ENCODE measurements around the gene FOXP3.
A peak's percentile ranks its signal among the peaks of the same experiment; 100 is the strongest.

Gene FOXP3

DNA sequence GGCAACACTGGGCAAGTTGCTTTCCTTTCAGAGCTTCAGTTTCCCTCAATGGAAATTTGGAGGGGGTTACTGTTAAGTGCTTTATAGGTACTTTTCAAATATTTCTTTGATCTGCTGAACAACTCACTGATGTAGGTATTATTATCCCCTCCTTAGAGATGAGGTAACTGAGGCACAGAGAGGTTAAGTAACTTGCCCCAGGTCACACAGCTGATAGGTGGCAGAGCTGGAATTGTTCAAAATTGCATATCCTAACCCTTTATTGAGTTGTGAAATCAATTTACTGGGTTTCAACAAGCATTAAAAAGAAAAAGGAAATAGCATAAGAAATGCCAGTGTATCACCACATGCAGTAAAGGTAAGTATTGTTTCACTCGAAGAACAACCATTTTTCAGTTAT is 11.7 kb upstream of the FOXP3 start:
- H2BK5ac ChIP-seq (ENCODE audit: low read depth, low read length, poor library complexity, severe bottlenecking): no peak overlapping the region
- H3K18ac ChIP-seq (ENCODE audit: low read depth in 1 of 2, low read length in 2 of 2): no peak overlapping the region
- no peak overlapping the region for H4K91ac ChIP-seq (ENCODE audit: low read length)
- H2AK5ac ChIP-seq (ENCODE audit: low read length, severe bottlenecking): no peak overlapping the region
- peaks cover 0 to 7% of the 10 kb centered on the region in 2 experiments for H3K36me3 ChIP-seq (ENCODE audit: control insufficient read depth in 1 of 2, insufficient read depth in 2 of 2, low read depth in 1 of 2, low read length in 2 of 2)
- WGBS: no CpG with 5 or more reads among the region's 1 CpG
- H3K9ac ChIP-seq (ENCODE audit: low read length): no peak overlapping the region
- H3K14ac ChIP-seq (ENCODE audit: low read length in 2 of 2): no peak overlapping the region
- no peak overlapping the region for H2AFZ ChIP-seq (ENCODE audit: low read depth, low read length)
- H3K4me3 ChIP-seq (ENCODE audit: insufficient read depth in 1 of 2, low read depth in 1 of 2, low read length in 2 of 2): no peak overlapping the region
- H2BK12ac ChIP-seq (ENCODE audit: low read length in 2 of 2): no peak overlapping the region
- peaks cover 17% of the 10 kb centered on the region for H3K79me1 ChIP-seq (replicated peaks; ENCODE audit: low read length, poor library complexity, severe bottlenecking)
- no peak overlapping the region for H4K8ac ChIP-seq (ENCODE audit: low read length)
- no peak overlapping the region for H2BK15ac ChIP-seq (ENCODE audit: low read depth, poor library complexity, severe bottlenecking)
- no peak for DNase-seq
- no peaks in the 10 kb centered on the region for H3K27me3 ChIP-seq (ENCODE audit: control insufficient read depth in 1 of 2, insufficient read depth in 1 of 2, low read length in 2 of 2)
- H3K4me1 ChIP-seq (ENCODE audit: control insufficient read depth, insufficient read depth, low read depth, low read length): peaks cover 14% of the 10 kb centered on the region
- no peaks in the 10 kb centered on the region for H3K9me3 ChIP-seq (ENCODE audit: control insufficient read depth, low read length)
- no peak overlapping the region for H2BK120ac ChIP-seq (ENCODE audit: low read depth, low read length)
- no peak overlapping the region for H3K27ac ChIP-seq (ENCODE audit: low read length, poor library complexity, severe bottlenecking)
- H3K4me2 ChIP-seq (ENCODE audit: low read length, poor library complexity, severe bottlenecking): no peak overlapping the region
- no peak overlapping the region for H3K23ac ChIP-seq (ENCODE audit: low read length in 2 of 2)
- no peak overlapping the region for H3K4ac ChIP-seq (ENCODE audit: low read depth in 1 of 2, low read length in 2 of 2)

DNA sequence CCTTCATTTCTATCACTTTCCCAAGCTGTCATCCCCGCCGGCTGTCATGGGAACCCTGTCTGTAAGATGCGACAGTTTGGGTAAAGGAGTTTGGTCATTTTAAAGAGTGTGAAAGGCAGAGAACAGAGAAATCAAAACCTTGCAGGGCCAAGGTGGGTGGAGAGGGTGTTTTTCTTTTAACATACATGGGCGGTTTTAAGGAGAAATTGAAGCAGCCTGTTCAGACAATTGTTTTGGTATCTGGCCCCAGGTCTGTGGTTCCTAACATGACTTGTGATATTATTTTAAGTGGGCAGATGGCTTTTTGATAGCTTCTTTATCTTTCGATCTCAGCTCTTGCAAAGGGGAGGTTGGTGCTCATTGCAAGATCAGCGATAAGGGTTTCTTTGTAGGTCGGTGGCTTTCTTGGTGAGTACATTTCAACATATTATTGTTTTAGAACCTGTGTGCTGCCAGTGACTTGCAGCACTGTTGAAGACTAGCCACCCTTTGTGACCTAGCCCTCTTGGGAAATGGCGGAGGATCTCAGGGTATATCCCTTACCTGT is 8.7 kb upstream of the FOXP3 start:
- H4K8ac ChIP-seq (ENCODE audit: low read length): no peak overlapping the region
- no peak overlapping the region for H3K27ac ChIP-seq (ENCODE audit: low read length, poor library complexity, severe bottlenecking)
- no peak overlapping the region for H2AFZ ChIP-seq (ENCODE audit: low read depth, low read length)
- H3K79me1 ChIP-seq (replicated peaks; ENCODE audit: low read length, poor library complexity, severe bottlenecking): peaks cover 13% of the 10 kb centered on the region
- no peak overlapping the region for H2BK120ac ChIP-seq (ENCODE audit: low read depth, low read length)
- no peak overlapping the region for H2BK5ac ChIP-seq (ENCODE audit: low read depth, low read length, poor library complexity, severe bottlenecking)
- no peak for DNase-seq
- H3K18ac ChIP-seq (ENCODE audit: low read depth in 1 of 2, low read length in 2 of 2): no peak overlapping the region
- no peak overlapping the region for H3K23ac ChIP-seq (ENCODE audit: low read length in 2 of 2)
- no peak overlapping the region for H4K91ac ChIP-seq (ENCODE audit: low read length)
- no peaks in the 10 kb centered on the region for H3K27me3 ChIP-seq (ENCODE audit: control insufficient read depth in 1 of 2, insufficient read depth in 1 of 2, low read length in 2 of 2)
- no peak overlapping the region for H2BK12ac ChIP-seq (ENCODE audit: low read length in 2 of 2)
- H2BK15ac ChIP-seq (ENCODE audit: low read depth, poor library complexity, severe bottlenecking): no peak overlapping the region
- H3K36me3 ChIP-seq (ENCODE audit: control insufficient read depth in 1 of 2, insufficient read depth in 2 of 2, low read depth in 1 of 2, low read length in 2 of 2): peaks cover 0 to 7% of the 10 kb centered on the region in 2 experiments
- H3K4me2 ChIP-seq (ENCODE audit: low read length, poor library complexity, severe bottlenecking): no peak overlapping the region
- H3K4me3 ChIP-seq (ENCODE audit: insufficient read depth in 1 of 2, low read depth in 1 of 2, low read length in 2 of 2): no peak overlapping the region
- peaks cover 22% of the 10 kb centered on the region for H3K4me1 ChIP-seq (ENCODE audit: control insufficient read depth, insufficient read depth, low read depth, low read length)
- H3K14ac ChIP-seq (ENCODE audit: low read length in 2 of 2): no peak overlapping the region
- WGBS: 92% methylated on average over 8 of the region's 8 CpGs
- H3K9ac ChIP-seq (ENCODE audit: low read length): no peak overlapping the region
- no peak overlapping the region for H3K4ac ChIP-seq (ENCODE audit: low read depth in 1 of 2, low read length in 2 of 2)
- no peak overlapping the region for H2AK5ac ChIP-seq (ENCODE audit: low read length, severe bottlenecking)
- no peaks in the 10 kb centered on the region for H3K9me3 ChIP-seq (ENCODE audit: control insufficient read depth, low read length)

DNA sequence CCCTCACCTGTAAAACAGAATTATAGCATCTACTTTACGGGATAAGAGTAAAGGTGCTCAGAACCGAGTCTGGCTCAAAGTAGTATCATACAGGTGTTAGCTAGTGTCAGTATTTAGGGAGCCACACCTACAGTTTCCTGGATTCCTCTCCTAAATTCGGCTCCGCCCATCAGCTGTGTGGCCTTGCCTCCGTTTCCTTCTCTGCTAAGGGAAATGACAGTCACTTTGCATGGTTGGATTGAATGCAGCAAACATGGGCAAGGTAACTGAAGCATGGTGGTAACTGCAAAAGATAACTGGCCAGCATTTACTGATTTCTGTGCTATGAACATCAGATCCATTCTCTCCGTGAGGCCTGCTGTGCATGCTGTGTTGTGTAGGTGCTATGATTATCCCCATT is 7.9 kb upstream of the FOXP3 start:
- Histone ChIP-seq H3K23ac (ENCODE audit: low read length in 2 of 2) (no peak overlapping the region), H3K36me3 (ENCODE audit: control insufficient read depth in 1 of 2, insufficient read depth in 2 of 2, low read depth in 1 of 2, low read length in 2 of 2) (peaks cover 0 to 7% of the 10 kb centered on the region in 2 experiments), H3K4me3 (ENCODE audit: insufficient read depth in 1 of 2, low read depth in 1 of 2, low read length in 2 of 2) (peak overlapping the region in 1 of 2 experiments; percentile 7), H3K79me1 (replicated peaks; ENCODE audit: low read length, poor library complexity, severe bottlenecking) (peaks cover 13% of the 10 kb centered on the region), H3K4ac (ENCODE audit: low read depth in 1 of 2, low read length in 2 of 2) (no peak overlapping the region), H3K18ac (ENCODE audit: low read depth in 1 of 2, low read length in 2 of 2) (no peak overlapping the region), H2BK5ac (ENCODE audit: low read depth, low read length, poor library complexity, severe bottlenecking) (no peak overlapping the region), H3K27ac (ENCODE audit: low read length, poor library complexity, severe bottlenecking) (no peak overlapping the region), H2AK5ac (ENCODE audit: low read length, severe bottlenecking) (no peak overlapping the region), H2BK120ac (ENCODE audit: low read depth, low read length) (no peak overlapping the region), H3K9me3 (ENCODE audit: control insufficient read depth, low read length) (no peaks in the 10 kb centered on the region), H4K91ac (ENCODE audit: low read length) (no peak overlapping the region), H2BK15ac (ENCODE audit: low read depth, poor library complexity, severe bottlenecking) (no peak overlapping the region), H2BK12ac (ENCODE audit: low read length in 2 of 2) (no peak overlapping the region), H2AFZ (ENCODE audit: low read depth, low read length) (no peak overlapping the region), H3K4me1 (ENCODE audit: control insufficient read depth, insufficient read depth, low read depth, low read length) (peaks cover 22% of the 10 kb centered on the region), H3K9ac (ENCODE audit: low read length) (no peak overlapping the region), H4K8ac (ENCODE audit: low read length) (no peak overlapping the region), H3K27me3 (ENCODE audit: control insufficient read depth in 1 of 2, insufficient read depth in 1 of 2, low read length in 2 of 2) (no peaks in the 10 kb centered on the region), H3K4me2 (ENCODE audit: low read length, poor library complexity, severe bottlenecking) (no peak overlapping the region), H3K14ac (ENCODE audit: low read length in 2 of 2) (no peak overlapping the region)
- no peak for DNase-seq
- WGBS: 91% methylated on average over 6 of the region's 6 CpGs

- no peak overlapping the region for H4K91ac ChIP-seq (ENCODE audit: low read length)
- no peak overlapping the region for H3K9ac ChIP-seq (ENCODE audit: low read length)
- H3K4me1 ChIP-seq (ENCODE audit: control insufficient read depth, insufficient read depth, low read depth, low read length): peaks cover 22% of the 10 kb centered on the region
- H2BK12ac ChIP-seq (ENCODE audit: low read length in 2 of 2): no peak overlapping the region
- peaks cover 0 to 7% of the 10 kb centered on the region in 2 experiments for H3K36me3 ChIP-seq (ENCODE audit: control insufficient read depth in 1 of 2, insufficient read depth in 2 of 2, low read depth in 1 of 2, low read length in 2 of 2)
- H3K4ac ChIP-seq (ENCODE audit: low read depth in 1 of 2, low read length in 2 of 2): no peak overlapping the region
- no peak overlapping the region for H3K4me2 ChIP-seq (ENCODE audit: low read length, poor library complexity, severe bottlenecking)
- no peak overlapping the region for H3K23ac ChIP-seq (ENCODE audit: low read length in 2 of 2)
- peaks cover 13% of the 10 kb centered on the region for H3K79me1 ChIP-seq (replicated peaks; ENCODE audit: low read length, poor library complexity, severe bottlenecking)
- peak overlapping the region in 1 of 2 experiments; percentile 82 for H3K4me3 ChIP-seq (ENCODE audit: insufficient read depth in 1 of 2, low read depth in 1 of 2, low read length in 2 of 2)
- no peak overlapping the region for H2BK5ac ChIP-seq (ENCODE audit: low read depth, low read length, poor library complexity, severe bottlenecking)
- no peak for DNase-seq
- H3K27ac ChIP-seq (ENCODE audit: low read length, poor library complexity, severe bottlenecking): no peak overlapping the region
- no peak overlapping the region for H2BK120ac ChIP-seq (ENCODE audit: low read depth, low read length)
- no peak overlapping the region for H2AFZ ChIP-seq (ENCODE audit: low read depth, low read length)
- no peak overlapping the region for H2AK5ac ChIP-seq (ENCODE audit: low read length, severe bottlenecking)
- no peaks in the 10 kb centered on the region for H3K9me3 ChIP-seq (ENCODE audit: control insufficient read depth, low read length)
- H3K14ac ChIP-seq (ENCODE audit: low read length in 2 of 2): no peak overlapping the region
- WGBS: 100% methylated on average over 2 of the region's 2 CpGs
- H3K27me3 ChIP-seq (ENCODE audit: control insufficient read depth in 1 of 2, insufficient read depth in 1 of 2, low read length in 2 of 2): no peaks in the 10 kb centered on the region
- no peak overlapping the region for H4K8ac ChIP-seq (ENCODE audit: low read length)
- H3K18ac ChIP-seq (ENCODE audit: low read depth in 1 of 2, low read length in 2 of 2): no peak overlapping the region
- H2BK15ac ChIP-seq (ENCODE audit: low read depth, poor library complexity, severe bottlenecking): no peak overlapping the region
These were observed 6.8 kb upstream of the FOXP3 start for GRCh38 chrX:49271341-49271740.

Data from mesenchymal stem cell (in vitro differentiated cells and primary cell).